Gastrocnemius medialis (tissue), 4 donors: ENCODE results near the gene CALU. TPM values are rescaled to one million over a fixed set of nuclear protein-coding genes. Genes with fewer than 3 reads are reported as not detected.

Experiments
- ATAC-seq, 2 donors: fragments of 150-250 bp; one replicate each; pipeline ENCODE4 v1.9.1; 2016
- DNase-seq, 2 donors: peaks; one replicate each; pipeline ENCODE4 v3.0.0-alpha.2; 2019
- H3K27ac ChIP-seq, 4 donors: fragments of 200-600 bp; sonication (generic); 1 replicate in 1 of 4; 2 replicates in 3 of 4; pipeline ENCODE4 v1.5.1; 2016 to 2018; ENCODE audit warnings: mild to moderate bottlenecking in 2 of 4, moderate library complexity in 1 of 4
- H3K27me3 ChIP-seq, 3 donors: fragments of 200-600 bp; sonication (generic) in 2 of 3; 1 replicate in 1 of 3; 2 replicates in 2 of 3; pipeline versions ENCODE4 v1.5.1 to v1.6.0; 2016 to 2019; ENCODE audit warnings: mild to moderate bottlenecking in 1 of 3, moderate library complexity in 1 of 3
- H3K36me3 ChIP-seq, 2 donors: fragments of 200-600 bp; sonication (generic) in 1 of 2; one replicate each; pipeline ENCODE4 v1.5.1; 2017 to 2018
- H3K4me1 ChIP-seq, 2 donors: fragments of 200-600 bp; sonication (generic) in 1 of 2; one replicate each; pipeline ENCODE4 v1.5.1; 2016 to 2017; ENCODE audit warnings: mild to moderate bottlenecking in 2 of 2
- H3K4me3 ChIP-seq, 4 donors: fragments of 200-600 bp; sonication (generic) in 3 of 4; 1 replicate in 1 of 4; 2 replicates in 3 of 4; pipeline ENCODE4 v1.5.1; 2016 to 2019; ENCODE audit warnings: mild to moderate bottlenecking in 2 of 4
- H3K9me3 ChIP-seq, 3 donors: fragments of 200-600 bp; sonication (generic) in 2 of 3; 1 replicate in 1 of 3; 2 replicates in 2 of 3; pipeline ENCODE4 v1.5.1; 2016 to 2019
- POLR2A ChIP-seq, 2 donors: fragments of 450-650 bp; IDR thresholded peaks; one replicate each; pipeline ENCODE4 v1.6.1; 2017; ENCODE audit warnings: antibody characterized with exemption in 2 of 2, mild to moderate bottlenecking in 2 of 2, moderate library complexity in 2 of 2
- in situ Hi-C, 4 donors: fragments of 200-750 bp; cut with MboI; loops; one replicate each; pipeline versions ENCODE4 v1.15.0 to v1.8.0; 2017; ENCODE audit warnings: low sequenced_read_pairs in 4 of 4
- intact Hi-C: fragments of 100-400 bp; cut with DNase I; formaldehyde crosslinking; loops from one replicate; pipeline ENCODE4 v1.15.1; 2023; ENCODE audit warnings: low total_unique reads
- total RNA-seq, 4 donors: library from RNA; depleted of rRNA; stranded (reverse); fragments of >200 nt; gene quantifications; one replicate each; pipeline versions ENCODE4 v1.1.0 to v1.2.3, GENCODE V29; 2016
- TF ChIP-seq, protein P1 (sequence below), 5 experiments: fragments of 450-650 bp in 3 of 5; fragments of 200-600 bp in 2 of 5; sonication (generic) in 2 of 5; IDR thresholded peaks in 4 of 5; conservative IDR thresholded peaks in 1 of 5; 1 replicate in 4 of 5; 2 replicates in 1 of 5; pipeline ENCODE4 v1.5.1; 2016 to 2019; ENCODE audit warnings: antibody characterized with exemption in 5 of 5, mild to moderate bottlenecking in 3 of 5, moderate library complexity in 3 of 5

CALU gene
- total RNA-seq, 4 donors from 2014 or later = 40.1 to 115 (median 90.6) TPM

DNA sequence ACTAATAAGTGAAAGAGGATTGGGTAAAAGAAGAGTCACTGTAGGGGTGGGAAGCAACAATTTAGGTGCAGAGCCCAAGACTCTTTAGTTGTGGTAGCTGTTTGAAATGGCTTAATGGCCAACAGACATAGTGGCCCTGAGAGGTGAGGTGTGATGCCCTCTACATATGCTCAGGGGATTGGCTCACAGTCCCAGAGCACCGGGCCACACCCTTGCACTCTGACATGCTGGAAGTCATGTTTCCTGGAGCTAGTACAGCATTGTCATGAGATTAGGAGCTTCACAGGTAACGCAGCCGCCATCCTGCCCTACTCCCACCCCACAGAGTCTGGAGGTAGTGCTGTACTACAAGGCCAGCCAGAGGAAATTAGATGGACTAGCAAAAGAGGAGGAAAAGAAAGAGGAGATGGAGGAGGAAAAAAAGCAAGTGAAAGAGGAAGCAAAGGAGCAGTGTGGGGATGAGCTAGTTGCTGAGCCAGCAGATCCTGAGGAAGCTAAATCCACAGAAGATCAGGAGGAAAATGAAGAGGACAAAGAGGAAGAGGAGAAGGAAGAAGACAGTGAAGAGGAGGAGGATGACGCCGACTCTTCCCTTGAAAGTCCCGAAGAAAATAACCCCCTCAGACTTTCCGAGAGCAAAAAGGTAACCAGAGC is 76.3 kb downstream of the CALU start:
- ATAC-seq = no peak

GRCh38 chr7:128818694-128819093 is 79.5 kb downstream of the CALU start:
- H3K36me3 ChIP-seq = no peaks in the 10 kb centered on the region
- no peak overlapping the region for H3K27ac ChIP-seq
- intact Hi-C loops = no loop called here
- no peaks in the 10 kb centered on the region for H3K27me3 ChIP-seq
- TF ChIP-seq POLR2A (IDR thresholded peaks at IDR 0.05) = no peak
- TF ChIP-seq, protein P1, sequence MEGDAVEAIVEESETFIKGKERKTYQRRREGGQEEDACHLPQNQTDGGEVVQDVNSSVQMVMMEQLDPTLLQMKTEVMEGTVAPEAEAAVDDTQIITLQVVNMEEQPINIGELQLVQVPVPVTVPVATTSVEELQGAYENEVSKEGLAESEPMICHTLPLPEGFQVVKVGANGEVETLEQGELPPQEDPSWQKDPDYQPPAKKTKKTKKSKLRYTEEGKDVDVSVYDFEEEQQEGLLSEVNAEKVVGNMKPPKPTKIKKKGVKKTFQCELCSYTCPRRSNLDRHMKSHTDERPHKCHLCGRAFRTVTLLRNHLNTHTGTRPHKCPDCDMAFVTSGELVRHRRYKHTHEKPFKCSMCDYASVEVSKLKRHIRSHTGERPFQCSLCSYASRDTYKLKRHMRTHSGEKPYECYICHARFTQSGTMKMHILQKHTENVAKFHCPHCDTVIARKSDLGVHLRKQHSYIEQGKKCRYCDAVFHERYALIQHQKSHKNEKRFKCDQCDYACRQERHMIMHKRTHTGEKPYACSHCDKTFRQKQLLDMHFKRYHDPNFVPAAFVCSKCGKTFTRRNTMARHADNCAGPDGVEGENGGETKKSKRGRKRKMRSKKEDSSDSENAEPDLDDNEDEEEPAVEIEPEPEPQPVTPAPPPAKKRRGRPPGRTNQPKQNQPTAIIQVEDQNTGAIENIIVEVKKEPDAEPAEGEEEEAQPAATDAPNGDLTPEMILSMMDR (IDR thresholded peaks at IDR 0.05 in 4 of 5, conservative IDR thresholded peaks at IDR 0.05 in 1 of 5) = no peak
- peaks cover 12 to 15% of the 10 kb centered on the region in 2 donors for H3K4me1 ChIP-seq
- no peaks in the 10 kb centered on the region for H3K9me3 ChIP-seq
- in situ Hi-C loops = no loop called here
- no peak overlapping the region for H3K4me3 ChIP-seq
- DNase-seq (no peak), ATAC-seq (no peak)

More for the DNA sequence above, 76.3 kb downstream of the CALU start:
- Histone ChIP-seq H3K9me3 (no peaks in the 10 kb centered on the region), H3K27me3 (no peaks in the 10 kb centered on the region), H3K36me3 (no peaks in the 10 kb centered on the region), H3K4me1 (peaks cover 36% of the 10 kb centered on the region in 2 donors), H3K4me3 (no peak overlapping the region), H3K27ac (no peak overlapping the region)
- in situ Hi-C loops (no loop called here), intact Hi-C loops (no loop called here)
- DNase-seq = no peak
- TF ChIP-seq POLR2A (IDR thresholded peaks at IDR 0.05) = no peak

Other genes with a start within 250 kb of the CALU start
- 1 to 10 TPM in 2 of 4 donors, under 1 TPM in 2; 0.13 to 1.6 (median 0.76) TPM for gene GARIN1A, start 67.1 kb upstream of the CALU start, total RNA-seq
- gene OPN1SW, start 36.4 kb downstream of the CALU start, total RNA-seq = not detected
- gene CCDC136, start 52.6 kb downstream of the CALU start, total RNA-seq = 10 to 100 TPM in 2 of 4 donors, 1 to 10 TPM in 1, under 1 TPM in 1; 0.61 to 15.8 (median 9.3) TPM
- 1,000 to 10,000 TPM; 1,071 to 4,398 (median 2,381) TPM for gene FLNC, start 91.0 kb downstream of the CALU start, total RNA-seq
- 10 to 100 TPM; 79.3 to 99.2 (median 82.3) TPM for gene ATP6V1F, start 123.5 kb downstream of the CALU start, total RNA-seq
- under 1 TPM in 1 of 4 donors, not detected in 3; 0.10 TPM for gene KCP, start 171.3 kb downstream of the CALU start, total RNA-seq
- 1 to 10 TPM in 3 of 4 donors, under 1 TPM in 1; 0.27 to 3.8 (median 2.8) TPM for gene IRF5, start 198.6 kb downstream of the CALU start, total RNA-seq